Activated CD4-positive, alpha-beta T cell treated with anti-CD3 and anti-CD28 coated beads for 36 hours (primary cell): Measurements from ENCODE around the gene ADD3. TPM values are rescaled to one million over a fixed set of nuclear protein-coding genes. Genes with fewer than 3 reads are reported as not detected.

ENCODE experiments used
- ATAC-seq: fragments of 200-7000 bp; cut with Tn5 transposase; one replicate; pipeline ENCODE4 v1.10.0; 2021; ENCODE audit warnings: mild to moderate bottlenecking, moderate library complexity
- CTCF ChIA-PET: fragments of 350-600 bp; sonication (Branson Sonifier 250); formaldehyde crosslinking; loops from one replicate; lab custom pipeline; 2021; ENCODE audit warnings: antibody characterized with exemption; lab: Charles Lee
- POLR2A ChIA-PET: fragments of 350-600 bp; sonication (Branson Sonifier 250); formaldehyde crosslinking; loops from one replicate; lab custom pipeline; 2021; ENCODE audit warnings: antibody characterized with exemption, inconsistent platforms; lab: Charles Lee
- DNase-seq: peaks from one replicate; pipeline ENCODE4 v3.0.0-alpha.2; 2020
- H3K27ac Mint-ChIP-seq: one replicate; pipeline ENCODE4 v1.8.0; 2021; ENCODE audit warnings: mixed read lengths
- H3K27me3 Mint-ChIP-seq: one replicate; pipeline ENCODE4 v1.8.0; 2021; ENCODE audit warnings: mixed read lengths
- H3K36me3 Mint-ChIP-seq: one replicate; pipeline ENCODE4 v1.8.0; 2021; ENCODE audit warnings: low read depth, mixed read lengths
- H3K4me1 Mint-ChIP-seq: one replicate; pipeline ENCODE4 v1.8.0; 2021; ENCODE audit warnings: mixed read lengths
- H3K4me3 Mint-ChIP-seq: one replicate; pipeline ENCODE4 v1.8.0; 2021; ENCODE audit warnings: mild to moderate bottlenecking, moderate library complexity, mixed read lengths
- H3K9me3 Mint-ChIP-seq: one replicate; pipeline ENCODE4 v1.8.0; 2021; ENCODE audit warnings: low read depth, mixed read lengths
- intact Hi-C, 2 experiments: fragments of 100-400 bp; cut with DNase I in 1 of 2; cut with micrococcal nuclease in 1 of 2; formaldehyde crosslinking; loops; one replicate each; pipeline versions ENCODE4 v1.14.2 to v1.15.1; 2022 to 2024; cut with DNase I, micrococcal nuclease
- total RNA-seq, 2 experiments: library from RNA; stranded (reverse); gene quantifications; one replicate each; pipeline ENCODE4 v1.2.3, GENCODE V29; 2021

ADD3 gene
- total RNA-seq, 2 experiments from 2014 or later, result 72.5 to 101 TPM

- ChIA-PET CTCF (interaction anchor here (1.0 to 1.3 kb wide), 5 partner anchors 25 to 228 kb away, joined by 3 to 5 read pairs (median 4); no protein-coding TSS in a partner anchor), POLR2A (no interaction called here)
- Mint-ChIP-seq H3K4me3 (no peak overlapping the region), H3K27ac (no peak overlapping the region), H3K4me1 (peaks cover 18% of the 10 kb centered on the region), H3K36me3 (no peaks in the 10 kb centered on the region), H3K27me3 (peaks cover 71% of the 10 kb centered on the region), H3K9me3 (no peaks in the 10 kb centered on the region)
- no peak for DNase-seq
- intact Hi-C loops, result no loop called here
- ATAC-seq, result no peak
Measured at GRCh38 chr10:110163841-110164240, 156.1 kb downstream of the ADD3 start.

DNA sequence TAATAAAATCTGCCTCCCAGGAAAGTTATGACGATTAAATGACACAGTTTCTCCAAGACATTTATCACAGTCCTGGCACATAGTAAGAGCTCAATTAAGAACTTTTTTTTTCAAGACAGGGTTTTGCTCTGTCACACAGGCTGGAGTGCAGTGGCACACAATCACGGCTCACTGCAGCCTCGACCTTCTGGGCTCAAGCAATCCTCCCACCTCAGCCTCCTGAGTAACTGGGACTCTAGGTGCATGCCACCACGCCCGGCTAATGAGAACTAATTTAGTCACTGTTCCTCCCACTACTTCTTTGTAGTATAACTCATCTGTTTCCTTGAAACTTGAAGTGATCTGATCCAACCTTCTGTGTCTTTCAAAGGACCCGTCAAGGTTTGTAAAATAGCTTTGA is 157.5 kb downstream of the ADD3 start:
- POLR2A ChIA-PET, result no interaction called here
- no peak overlapping the region for H3K4me3 Mint-ChIP-seq
- H3K36me3 Mint-ChIP-seq, result no peaks in the 10 kb centered on the region
- peaks cover 72% of the 10 kb centered on the region for H3K27me3 Mint-ChIP-seq
- intact Hi-C loops, result no loop called here
- H3K27ac Mint-ChIP-seq, result no peak overlapping the region
- no peaks in the 10 kb centered on the region for H3K9me3 Mint-ChIP-seq
- DNase-seq (peak; percentile 45), ATAC-seq (peak; percentile 54)
- H3K4me1 Mint-ChIP-seq, result peaks cover 24% of the 10 kb centered on the region
- CTCF ChIA-PET, result interaction anchor here (0.5 to 1.9 kb wide), 3 partner anchors 24 to 63 kb away, joined by 3 to 7 read pairs (median 3); no protein-coding TSS in a partner anchor

DNA sequence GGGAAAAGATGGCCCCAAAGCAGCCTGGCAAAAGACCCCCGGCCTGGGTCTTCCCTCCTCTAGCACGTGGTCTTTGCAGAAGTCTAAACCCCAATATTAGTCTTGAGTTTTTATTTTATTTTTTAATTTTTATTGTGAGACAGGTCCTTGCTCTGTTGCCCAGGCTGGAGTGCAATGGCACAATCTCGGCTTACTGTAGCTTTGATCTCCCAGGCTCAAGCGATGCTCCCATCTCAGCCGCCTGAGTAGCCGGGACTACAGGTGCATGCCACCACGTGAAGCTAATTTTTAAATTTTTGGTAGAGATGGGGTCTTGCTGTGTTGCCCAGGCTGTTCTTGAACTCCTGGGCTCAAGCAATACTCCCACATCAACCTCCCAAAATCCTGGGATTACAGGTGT is 159.4 kb downstream of the ADD3 start:
- CTCF ChIA-PET, result interaction anchor here (0.6 to 1.9 kb wide), 3 partner anchors 29 to 1025 kb away, joined by 3 to 7 read pairs (median 3); no protein-coding TSS in a partner anchor
- ATAC-seq (no peak), DNase-seq (no peak)
- Mint-ChIP-seq H3K27ac (no peak overlapping the region), H3K36me3 (no peaks in the 10 kb centered on the region), H3K27me3 (peaks cover 69% of the 10 kb centered on the region), H3K4me1 (peaks cover 26% of the 10 kb centered on the region), H3K4me3 (no peak overlapping the region), H3K9me3 (no peaks in the 10 kb centered on the region)
- POLR2A ChIA-PET, result interaction anchor here (0.5 kb wide), 1 partner anchor 54 kb away, joined by 3 read pairs; no protein-coding TSS in a partner anchor
- intact Hi-C loops, result no loop called here

DNA sequence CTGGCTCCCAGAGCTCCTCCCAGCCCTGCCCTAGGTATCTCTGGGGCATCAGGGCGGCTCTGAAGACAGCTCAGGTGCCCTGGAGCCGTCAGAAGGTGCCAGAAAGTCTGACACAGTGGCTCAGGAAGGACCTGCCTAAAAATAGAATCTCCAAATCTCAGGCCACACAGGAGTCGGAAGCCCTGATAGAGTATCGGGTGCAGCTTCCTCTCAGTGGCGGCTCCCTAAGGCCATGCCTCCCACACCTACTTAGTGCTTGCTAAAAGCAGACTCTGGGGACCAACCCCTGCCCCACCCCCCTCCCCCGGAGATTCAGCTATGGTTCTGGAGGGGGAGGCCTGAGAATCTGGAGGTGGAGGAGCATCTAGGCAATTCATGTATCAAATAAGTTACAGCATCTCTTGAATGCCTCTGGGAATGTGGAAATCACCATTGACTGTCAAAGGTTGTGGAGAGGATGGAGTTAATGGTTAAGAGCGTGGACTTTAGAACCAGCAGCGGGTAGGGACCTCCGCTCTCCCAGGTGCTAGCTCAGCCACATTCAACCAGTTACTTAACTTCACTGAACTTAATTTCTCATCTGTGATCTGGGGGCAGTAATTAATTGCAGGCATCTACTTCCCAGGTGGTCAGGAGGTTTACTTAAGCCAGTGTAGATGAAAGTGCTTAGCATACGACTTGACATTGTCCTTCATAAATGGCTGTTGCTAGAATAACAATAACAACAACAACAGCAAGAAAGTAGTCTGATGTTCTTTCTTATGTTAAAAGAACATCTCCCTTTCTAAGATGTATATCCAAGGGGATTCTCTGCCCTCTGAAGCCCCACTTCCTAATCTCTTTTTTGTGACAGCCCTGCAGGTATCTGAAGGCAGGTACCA is 161.1 kb downstream of the ADD3 start:
- Mint-ChIP-seq H3K36me3 (no peaks in the 10 kb centered on the region), H3K27me3 (peaks cover 63% of the 10 kb centered on the region), H3K4me1 (peaks cover 26% of the 10 kb centered on the region), H3K9me3 (no peaks in the 10 kb centered on the region), H3K4me3 (no peak overlapping the region), H3K27ac (no peak overlapping the region)
- ATAC-seq (peak; percentile 74), DNase-seq (peak; percentile 34)
- intact Hi-C loops, result no loop called here
- ChIA-PET CTCF (interaction anchor here (0.8 to 1.5 kb wide), 5 partner anchors 12 to 285 kb away, joined by 3 read pairs; no protein-coding TSS in a partner anchor), POLR2A (no interaction called here)

DNA sequence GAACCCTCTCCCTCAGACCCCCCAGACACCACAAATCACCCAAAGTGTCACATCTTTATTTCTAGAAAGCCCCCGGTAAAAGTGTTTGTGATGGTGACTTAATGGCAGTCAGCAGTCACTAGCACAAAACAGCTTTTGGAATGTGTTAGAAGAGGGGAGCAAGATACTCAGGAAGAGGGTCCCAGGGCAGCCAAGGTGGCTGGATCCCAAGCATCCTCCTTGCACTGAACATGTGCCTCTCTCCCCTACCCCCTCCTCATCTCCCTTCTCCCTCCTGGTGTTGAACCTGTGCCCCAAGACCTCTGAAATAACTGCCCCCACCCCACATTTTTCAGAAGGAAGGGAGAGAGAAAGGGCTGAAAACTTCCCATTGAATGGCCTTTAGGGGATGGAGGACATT is 161.8 kb downstream of the ADD3 start:
- intact Hi-C loops, result no loop called here
- ATAC-seq (no peak), DNase-seq (no peak)
- peaks cover 26% of the 10 kb centered on the region for H3K4me1 Mint-ChIP-seq
- H3K36me3 Mint-ChIP-seq, result no peaks in the 10 kb centered on the region
- ChIA-PET POLR2A (no interaction called here), CTCF (interaction anchor here (1.0 to 1.5 kb wide), 2 partner anchors 11 to 285 kb away, joined by 3 read pairs; no protein-coding TSS in a partner anchor)
- no peak overlapping the region for H3K27ac Mint-ChIP-seq
- no peaks in the 10 kb centered on the region for H3K9me3 Mint-ChIP-seq
- H3K27me3 Mint-ChIP-seq, result peaks cover 60% of the 10 kb centered on the region
- no peak overlapping the region for H3K4me3 Mint-ChIP-seq

- ChIA-PET POLR2A (no interaction called here), CTCF (interaction anchor here (0.7 to 1.1 kb wide), 2 partner anchors 33 to 286 kb away, joined by 3 to 7 read pairs; no protein-coding TSS in a partner anchor)
- no peaks in the 10 kb centered on the region for H3K36me3 Mint-ChIP-seq
- H3K9me3 Mint-ChIP-seq, result no peaks in the 10 kb centered on the region
- H3K27me3 Mint-ChIP-seq, result peaks cover 56% of the 10 kb centered on the region
- ATAC-seq (no peak), DNase-seq (no peak)
- no peak overlapping the region for H3K27ac Mint-ChIP-seq
- intact Hi-C loops, result no loop called here
- no peak overlapping the region for H3K4me3 Mint-ChIP-seq
- peaks cover 22% of the 10 kb centered on the region for H3K4me1 Mint-ChIP-seq
Measured at GRCh38 chr10:110170142-110170971, 162.6 kb downstream of the ADD3 start.

GRCh38 chr10:110171032-110171431 is 163.2 kb downstream of the ADD3 start:
- intact Hi-C loops, result no loop called here
- CTCF ChIA-PET, result interaction anchor here (0.7 to 1.1 kb wide), 2 partner anchors 32 to 287 kb away, joined by 3 to 7 read pairs; no protein-coding TSS in a partner anchor
- no peaks in the 10 kb centered on the region for H3K36me3 Mint-ChIP-seq

GRCh38 chr10:110172155-110172554 is 164.4 kb downstream of the ADD3 start:
- Mint-ChIP-seq H3K36me3 (no peaks in the 10 kb centered on the region), H3K27me3 (peaks cover 45% of the 10 kb centered on the region), H3K4me1 (peaks cover 14% of the 10 kb centered on the region), H3K27ac (no peak overlapping the region), H3K4me3 (no peak overlapping the region), H3K9me3 (no peaks in the 10 kb centered on the region)
- ATAC-seq (no peak), DNase-seq (no peak)
- ChIA-PET POLR2A (no interaction called here), CTCF (interaction anchor here (0.6 kb wide), 1 partner anchor 104 kb away, joined by 5 read pairs; no protein-coding TSS in a partner anchor)
- intact Hi-C loops, result no loop called here

More at GRCh38 chr10:110171032-110171431, 163.2 kb downstream of the ADD3 start:
- no peak for DNase-seq
- Mint-ChIP-seq H3K4me3 (no peak overlapping the region), H3K27ac (no peak overlapping the region), H3K4me1 (peaks cover 16% of the 10 kb centered on the region), H3K27me3 (peaks cover 50% of the 10 kb centered on the region), H3K9me3 (no peaks in the 10 kb centered on the region)
- ATAC-seq, result no peak
- POLR2A ChIA-PET, result no interaction called here

DNA sequence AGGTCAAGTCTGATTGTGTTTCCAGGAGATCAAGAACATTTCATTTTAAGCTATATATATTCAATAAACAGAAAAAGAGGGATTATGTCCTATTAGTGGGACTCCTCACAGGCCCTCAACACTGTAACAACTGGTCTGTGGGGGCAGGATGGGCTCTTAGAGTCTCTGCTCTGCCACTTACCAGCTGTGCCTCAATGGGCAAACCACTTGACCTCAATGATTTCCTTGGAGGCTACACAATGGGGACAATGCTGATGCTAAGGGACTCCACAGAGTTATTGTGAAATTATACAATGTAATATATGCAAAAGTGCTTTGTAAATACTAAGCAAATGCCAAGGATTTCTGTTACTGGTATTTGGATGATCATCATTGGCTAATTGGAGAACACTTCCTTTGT is 166.4 kb downstream of the ADD3 start:
- H3K27me3 Mint-ChIP-seq, result peaks cover 36% of the 10 kb centered on the region
- CTCF ChIA-PET, result interaction anchor here (0.6 kb wide), 1 partner anchor 31 kb away, joined by 4 read pairs; no protein-coding TSS in a partner anchor
- no peaks in the 10 kb centered on the region for H3K9me3 Mint-ChIP-seq

DNA sequence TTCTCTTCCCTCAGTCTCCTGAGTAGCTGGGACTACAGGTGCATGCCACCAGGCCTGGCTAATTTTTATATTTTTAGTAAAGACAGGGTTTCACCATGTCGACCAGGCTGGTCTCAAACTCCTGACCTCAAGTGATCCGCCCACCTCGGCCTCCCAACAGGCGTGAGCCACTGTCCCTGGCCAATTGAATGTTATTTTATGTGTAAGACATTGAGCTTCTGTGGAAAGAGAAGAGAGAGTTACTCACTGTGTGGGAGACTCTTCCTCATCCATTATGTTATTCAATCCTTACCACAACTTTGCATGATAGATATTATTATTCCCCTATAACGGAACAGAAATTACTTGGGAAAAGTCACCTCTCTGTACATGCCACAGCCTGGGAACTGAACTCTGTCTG is 167.0 kb downstream of the ADD3 start:
- H3K4me1 Mint-ChIP-seq, result peaks cover 5% of the 10 kb centered on the region
- intact Hi-C loops, result no loop called here
- H3K9me3 Mint-ChIP-seq, result no peaks in the 10 kb centered on the region
- H3K27ac Mint-ChIP-seq, result no peak overlapping the region
- ATAC-seq, result no peak
- peaks cover 34% of the 10 kb centered on the region for H3K27me3 Mint-ChIP-seq
- ChIA-PET CTCF (interaction anchor here (0.7 kb wide), 1 partner anchor 16 kb away, joined by 4 read pairs; no protein-coding TSS in a partner anchor), POLR2A (interaction anchor here (0.5 kb wide), 1 partner anchor 36 kb away, joined by 5 read pairs; no protein-coding TSS in a partner anchor)
- no peaks in the 10 kb centered on the region for H3K36me3 Mint-ChIP-seq
- H3K4me3 Mint-ChIP-seq, result no peak overlapping the region
- no peak for DNase-seq

More for the DNA sequence above, 166.4 kb downstream of the ADD3 start:
- Mint-ChIP-seq H3K4me1 (peaks cover 6% of the 10 kb centered on the region), H3K4me3 (no peak overlapping the region), H3K27ac (no peak overlapping the region), H3K36me3 (no peaks in the 10 kb centered on the region)
- ATAC-seq (no peak), DNase-seq (no peak)
- intact Hi-C loops, result no loop called here
- POLR2A ChIA-PET, result no interaction called here

DNA sequence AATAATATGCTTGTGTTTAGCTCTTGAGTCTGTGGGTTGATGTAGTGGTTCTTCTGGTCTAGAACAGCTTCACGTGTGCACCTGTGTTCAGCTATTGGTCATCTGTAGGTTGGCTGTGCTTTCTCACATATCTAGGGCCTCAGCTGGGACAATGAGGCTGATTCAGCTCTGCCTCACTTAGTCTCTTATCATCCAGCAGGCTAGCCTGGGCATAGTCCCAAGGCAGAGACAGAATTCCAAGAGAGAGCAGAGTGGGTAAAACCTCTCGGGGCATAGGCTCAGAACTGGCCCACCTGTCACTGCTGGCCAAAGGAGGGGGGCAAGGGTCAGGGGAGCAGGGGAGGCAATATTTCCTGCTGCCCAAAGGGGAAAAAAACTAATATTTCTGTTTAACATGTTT is 167.6 kb downstream of the ADD3 start:
- intact Hi-C loops, result no loop called here
- no peak overlapping the region for H3K27ac Mint-ChIP-seq
- H3K4me3 Mint-ChIP-seq, result no peak overlapping the region
- ATAC-seq (no peak), DNase-seq (no peak)
- peaks cover 2% of the 10 kb centered on the region for H3K4me1 Mint-ChIP-seq
- H3K27me3 Mint-ChIP-seq, result peaks cover 30% of the 10 kb centered on the region
- CTCF ChIA-PET, result interaction anchor here (0.7 kb wide), 1 partner anchor 16 kb away, joined by 4 read pairs; no protein-coding TSS in a partner anchor
- no peaks in the 10 kb centered on the region for H3K36me3 Mint-ChIP-seq
- POLR2A ChIA-PET, result interaction anchor here (0.5 kb wide), 1 partner anchor 36 kb away, joined by 5 read pairs; no protein-coding TSS in a partner anchor
- H3K9me3 Mint-ChIP-seq, result no peaks in the 10 kb centered on the region
